Measurements from ENCODE around the gene DROSHA. TPM values are rescaled to one million over a fixed set of nuclear protein-coding genes. Genes with fewer than 3 reads are reported as not detected.

DROSHA gene
- total and polyA plus RNA-seq, 10 of the 15 experiments (the other 5 are each of a cell fraction or from before 2014, with no cell fraction given), result 27.9 to 55.0 (median 37.6) TPM

DNA sequence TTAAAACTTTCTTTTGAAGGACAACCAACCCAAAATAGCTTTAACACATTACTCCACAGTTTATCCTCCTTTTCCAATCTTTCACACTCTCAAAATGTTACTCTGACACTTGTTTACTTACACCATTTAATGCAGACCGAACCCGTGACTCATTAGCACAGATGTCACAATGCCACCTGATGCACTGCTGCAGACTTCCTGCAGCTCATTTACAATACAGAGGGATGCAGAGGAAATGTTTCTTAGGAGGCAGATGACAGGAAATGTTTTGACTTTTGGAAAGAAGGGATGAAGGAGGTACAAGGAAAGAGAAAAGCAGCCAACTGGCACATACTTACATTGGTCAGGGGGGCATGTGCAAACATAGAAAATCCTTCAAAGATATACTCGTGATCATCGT lies 39.0 kb downstream of the DROSHA start:
- no peak overlapping the region for H3K27ac ChIP-seq (ENCODE audit: control insufficient read depth, insufficient read depth)
- WGBS (ENCODE audit: insufficient coverage, insufficient replicate concordance, low lambda C conversion rate, missing lambda C conversion rate), result 96% methylated on average over 4 of the region's 4 CpGs
- no peaks in the 10 kb centered on the region for H3K79me2 ChIP-seq (ENCODE audit: control insufficient read depth, insufficient read depth, low read length)
- no peaks in the 10 kb centered on the region for H3K9me3 ChIP-seq (replicated peaks; ENCODE audit: control insufficient read depth, insufficient read depth, low read length)
- no peak overlapping the region for H3K9ac ChIP-seq (ENCODE audit: control insufficient read depth, insufficient read depth, low read length)
- RAD21 ChIA-PET (ENCODE audit: unreplicated experiment), result no interaction called here
- CTCF ChIA-PET, result interaction anchor here (1.3 kb wide), 1 partner anchor 11 kb away, joined by 5 read pairs; no protein-coding TSS in a partner anchor
- no peak for DNase-seq (ENCODE audit: low read depth, low spot score)
- no peak for FAIRE-seq
- intact Hi-C loops (cut with micrococcal nuclease; ENCODE audit: unreplicated experiment) (no loop called here), in situ Hi-C loops (cut with MboI) (no loop called here)
- no peaks in the 10 kb centered on the region for H3K4me1 ChIP-seq (ENCODE audit: control insufficient read depth, insufficient read depth, low read length)
- no TSS peak for BruUV-seq (replicated peaks)
- no peak overlapping the region for H2AFZ ChIP-seq (ENCODE audit: control insufficient read depth, low read depth, low read length)
- POLR2A ChIA-PET, result no interaction called here
- H3K36me3 ChIP-seq (ENCODE audit: control insufficient read depth in 2 of 2, insufficient read depth in 2 of 2, low read length in 1 of 2), result peaks cover 15 to 24% of the 10 kb centered on the region in 2 experiments
- no peak overlapping the region for H3K4me3 ChIP-seq
- SMC1A ChIA-PET (ENCODE audit: uncharacterized antibody, unreplicated experiment), result no interaction called here
- no peaks in the 10 kb centered on the region for H3K27me3 ChIP-seq (replicated peaks in 1 of 2; ENCODE audit: control insufficient read depth in 2 of 2, insufficient read depth in 2 of 2, low read length in 1 of 2)
- ATAC-seq, result no peak
- no peaks in the 10 kb centered on the region for H4K20me1 ChIP-seq (ENCODE audit: control insufficient read depth, insufficient read depth)
- TF ChIP-seq, protein P1, sequence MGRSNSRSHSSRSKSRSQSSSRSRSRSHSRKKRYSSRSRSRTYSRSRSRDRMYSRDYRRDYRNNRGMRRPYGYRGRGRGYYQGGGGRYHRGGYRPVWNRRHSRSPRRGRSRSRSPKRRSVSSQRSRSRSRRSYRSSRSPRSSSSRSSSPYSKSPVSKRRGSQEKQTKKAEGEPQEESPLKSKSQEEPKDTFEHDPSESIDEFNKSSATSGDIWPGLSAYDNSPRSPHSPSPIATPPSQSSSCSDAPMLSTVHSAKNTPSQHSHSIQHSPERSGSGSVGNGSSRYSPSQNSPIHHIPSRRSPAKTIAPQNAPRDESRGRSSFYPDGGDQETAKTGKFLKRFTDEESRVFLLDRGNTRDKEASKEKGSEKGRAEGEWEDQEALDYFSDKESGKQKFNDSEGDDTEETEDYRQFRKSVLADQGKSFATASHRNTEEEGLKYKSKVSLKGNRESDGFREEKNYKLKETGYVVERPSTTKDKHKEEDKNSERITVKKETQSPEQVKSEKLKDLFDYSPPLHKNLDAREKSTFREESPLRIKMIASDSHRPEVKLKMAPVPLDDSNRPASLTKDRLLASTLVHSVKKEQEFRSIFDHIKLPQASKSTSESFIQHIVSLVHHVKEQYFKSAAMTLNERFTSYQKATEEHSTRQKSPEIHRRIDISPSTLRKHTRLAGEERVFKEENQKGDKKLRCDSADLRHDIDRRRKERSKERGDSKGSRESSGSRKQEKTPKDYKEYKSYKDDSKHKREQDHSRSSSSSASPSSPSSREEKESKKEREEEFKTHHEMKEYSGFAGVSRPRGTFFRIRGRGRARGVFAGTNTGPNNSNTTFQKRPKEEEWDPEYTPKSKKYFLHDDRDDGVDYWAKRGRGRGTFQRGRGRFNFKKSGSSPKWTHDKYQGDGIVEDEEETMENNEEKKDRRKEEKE (IDR thresholded peaks at IDR 0.05), result no peak
- TF ChIP-seq CBFB (IDR thresholded peaks at IDR 0.05; ENCODE audit: low read depth), result no peak
- no peak for TF ChIP-seq CHD1 (IDR thresholded peaks at IDR 0.05; ENCODE audit: low read depth, low read length)
- no peak for TF ChIP-seq SPI1 (IDR thresholded peaks at IDR 0.05; ENCODE audit: borderline replicate concordance, insufficient read depth, low read depth, low read length)
- no peak for TF ChIP-seq TBL1XR1 (IDR thresholded peaks at IDR 0.05; ENCODE audit: low read depth, low read length)
- no peak for TF ChIP-seq HDGF (IDR thresholded peaks at IDR 0.05)
- TF ChIP-seq ETV6 (conservative IDR thresholded peaks at IDR 0.05 in 1 of 2, IDR thresholded peaks at IDR 0.05 in 1 of 2; ENCODE audit: borderline replicate concordance in 1 of 2, low read depth in 1 of 2), result no peak
- no peak overlapping the region for H3K4me2 ChIP-seq (ENCODE audit: control insufficient read depth, insufficient read depth)
